ENCODE data around the gene SLC46A1. TPM values are rescaled to one million over a fixed set of nuclear protein-coding genes. Genes with fewer than 3 reads are reported as not detected.
"Not testable (repeated sequence)": the region's sequence is repeated elsewhere in the genome, so short reads cannot be mapped to it uniquely, and the experiment has no call there.

SLC46A1 gene
- polyA plus RNA-seq, 4 donors: 11.0 to 147 (median 60.8) TPM

DNA sequence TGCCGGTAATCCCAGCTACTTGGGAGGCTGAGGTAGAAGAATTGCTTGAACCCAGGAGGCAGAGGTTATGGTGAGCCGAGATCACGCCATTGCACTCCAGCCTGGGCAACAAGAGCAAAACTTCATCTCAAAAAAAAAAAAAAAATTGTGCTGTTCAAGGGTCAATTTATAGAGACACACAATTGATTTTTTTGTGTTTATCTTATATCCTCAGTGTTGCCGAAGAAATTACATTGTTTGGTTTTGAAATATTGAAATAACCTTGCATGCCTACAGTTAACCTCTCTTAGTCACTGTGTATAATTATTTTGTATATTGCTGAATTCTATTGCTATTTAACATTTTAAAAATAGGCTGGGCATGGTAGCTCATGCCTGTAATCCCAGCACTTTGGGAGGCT, 22.0 kb upstream of the SLC46A1 start:
- H3K4me1 ChIP-seq (ENCODE audit: control insufficient read depth in 3 of 3, insufficient read depth in 2 of 3, low read depth in 1 of 3, low read length in 2 of 3); H3K27ac ChIP-seq (ENCODE audit: low read depth in 1 of 3, low read length in 2 of 3); H3K27me3 ChIP-seq (ENCODE audit: control insufficient read depth in 3 of 3, insufficient read depth in 3 of 3, low read length in 3 of 3); FAIRE-seq; H3K4me3 ChIP-seq (ENCODE audit: low read depth in 1 of 3, low read length in 3 of 3); H3K36me3 ChIP-seq (ENCODE audit: control insufficient read depth in 3 of 3, insufficient read depth in 2 of 3, low read depth in 1 of 3, low read length in 3 of 3); DNase-seq; H3K9me3 ChIP-seq (ENCODE audit: control insufficient read depth in 2 of 2, insufficient read depth in 1 of 2, low read depth in 1 of 2, low read length in 1 of 2): not testable (repeated sequence)
- 52 to 70% (median 59%) methylated on average over 4 of the region's 4 CpGs for WGBS, 3 donors

DNA sequence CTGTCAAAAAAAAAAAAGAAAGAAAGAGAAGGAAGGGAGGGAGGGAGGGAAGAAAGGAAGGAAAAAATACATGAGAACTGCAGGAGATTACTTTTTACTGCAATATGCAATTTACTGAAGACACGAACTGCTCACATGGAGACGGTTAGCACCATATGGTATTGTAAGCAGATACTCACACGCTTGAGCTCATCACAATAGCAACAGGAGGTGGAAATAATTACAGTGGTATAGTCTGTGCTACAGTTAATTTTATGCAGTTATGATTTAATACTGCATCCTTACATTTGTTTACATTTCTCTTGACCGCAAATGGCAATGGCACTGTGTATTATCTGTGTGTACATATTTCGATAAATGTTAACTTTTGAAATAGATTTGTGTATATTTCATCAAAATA, 21.4 kb upstream of the SLC46A1 start:
- Histone ChIP-seq H3K27ac (ENCODE audit: low read depth in 1 of 3, low read length in 2 of 3) (no peak overlapping the region), H3K36me3 (ENCODE audit: control insufficient read depth in 3 of 3, insufficient read depth in 2 of 3, low read depth in 1 of 3, low read length in 3 of 3) (no peaks in the 10 kb centered on the region), H3K4me3 (ENCODE audit: low read depth in 1 of 3, low read length in 3 of 3) (no peak overlapping the region), H3K4me1 (ENCODE audit: control insufficient read depth in 3 of 3, insufficient read depth in 2 of 3, low read depth in 1 of 3, low read length in 2 of 3) (no peaks in the 10 kb centered on the region), H3K27me3 (ENCODE audit: control insufficient read depth in 3 of 3, insufficient read depth in 3 of 3, low read length in 3 of 3) (no peaks in the 10 kb centered on the region), H3K9me3 (ENCODE audit: control insufficient read depth in 2 of 2, insufficient read depth in 1 of 2, low read depth in 1 of 2, low read length in 1 of 2) (no peaks in the 10 kb centered on the region)
- 72 to 88% (median 86%) methylated on average over 5 of the region's 5 CpGs for WGBS, 3 donors
- no peak for DNase-seq
- no peak for FAIRE-seq

DNA sequence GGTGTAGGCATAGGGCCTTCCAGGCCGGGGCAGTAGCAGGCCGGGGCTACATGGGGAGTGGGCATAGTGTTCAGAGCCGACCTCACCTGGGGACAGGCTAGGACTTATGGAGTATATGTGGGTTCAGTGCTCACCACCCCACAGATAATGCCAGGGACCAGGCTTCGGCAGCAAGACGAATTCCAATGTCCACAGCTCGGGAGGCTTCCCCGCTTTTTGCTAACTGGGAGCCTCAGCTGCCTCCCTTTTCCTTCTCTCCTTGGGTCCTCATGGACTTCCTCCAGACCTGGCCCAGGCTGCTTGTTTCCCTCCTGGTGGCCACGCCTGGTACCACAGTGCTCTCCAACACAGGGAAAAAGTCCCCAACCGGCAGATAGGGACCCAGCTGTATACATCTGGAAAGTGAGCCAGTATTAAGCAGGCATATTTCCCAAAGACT, 20.1 kb upstream of the SLC46A1 start:
- Histone ChIP-seq H3K4me1 (ENCODE audit: control insufficient read depth in 3 of 3, insufficient read depth in 2 of 3, low read depth in 1 of 3, low read length in 2 of 3) (no peaks in the 10 kb centered on the region), H3K36me3 (ENCODE audit: control insufficient read depth in 3 of 3, insufficient read depth in 2 of 3, low read depth in 1 of 3, low read length in 3 of 3) (no peaks in the 10 kb centered on the region), H3K27me3 (ENCODE audit: control insufficient read depth in 3 of 3, insufficient read depth in 3 of 3, low read length in 3 of 3) (no peaks in the 10 kb centered on the region), H3K27ac (ENCODE audit: low read depth in 1 of 3, low read length in 2 of 3) (no peak overlapping the region), H3K9me3 (ENCODE audit: control insufficient read depth in 2 of 2, insufficient read depth in 1 of 2, low read depth in 1 of 2, low read length in 1 of 2) (no peaks in the 10 kb centered on the region), H3K4me3 (ENCODE audit: low read depth in 1 of 3, low read length in 3 of 3) (no peak overlapping the region)
- DNase-seq: peak; percentile 51 to 62
- 71 to 84% (median 80%) methylated on average over 9 of the region's 9 CpGs for WGBS, 3 donors
- FAIRE-seq: no peak

DNA sequence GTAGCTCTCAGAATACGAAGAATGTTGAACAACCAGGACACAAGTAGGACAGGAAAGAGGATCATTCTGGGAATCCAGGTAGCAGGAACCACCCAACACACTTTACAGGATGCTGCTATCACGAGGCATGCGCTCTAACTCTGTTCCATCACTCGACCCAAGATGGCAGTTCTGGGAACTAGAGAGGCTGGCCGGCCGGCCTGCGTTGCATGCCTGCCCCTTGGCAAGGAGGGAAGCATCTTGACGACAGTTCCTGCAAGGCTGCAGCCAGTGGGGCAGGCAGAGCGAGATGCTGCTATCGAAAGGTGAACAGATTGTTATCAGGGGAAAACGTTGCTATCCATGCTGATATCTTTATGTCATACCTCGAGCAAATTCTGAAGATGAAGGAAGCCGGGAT, 19.2 kb upstream of the SLC46A1 start:
- 85 to 88% (median 85%) methylated on average over 13 of the region's 13 CpGs for WGBS, 3 donors
- H3K36me3 ChIP-seq (ENCODE audit: control insufficient read depth in 3 of 3, insufficient read depth in 2 of 3, low read depth in 1 of 3, low read length in 3 of 3): no peaks in the 10 kb centered on the region
- no peak for FAIRE-seq

DNA sequence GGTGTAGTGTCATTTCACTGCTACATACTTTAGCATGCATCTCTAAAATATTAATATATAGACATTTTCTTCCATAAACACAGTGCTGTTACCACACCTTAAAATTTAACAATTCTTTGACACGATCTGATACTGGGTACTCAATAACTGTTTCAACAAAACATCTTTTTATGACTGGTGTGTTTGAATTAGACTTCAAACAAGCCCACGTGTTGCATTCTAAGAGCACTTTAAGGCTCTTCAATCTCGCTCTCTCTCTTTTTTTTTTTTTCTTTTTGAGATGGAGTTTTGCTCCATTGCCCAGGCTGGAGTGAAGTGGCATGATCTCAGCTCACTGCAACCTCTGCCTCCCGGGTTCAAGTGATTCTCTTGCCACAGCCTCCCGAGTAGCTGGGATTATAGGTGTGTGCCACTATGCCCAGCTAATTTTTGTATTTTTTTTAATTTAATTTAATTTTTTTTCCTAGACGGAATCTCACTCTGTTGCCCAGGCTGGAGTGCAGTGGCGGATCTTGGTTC, 15.8 kb upstream of the SLC46A1 start:
- 67% methylated on average over 7 of the region's 7 CpGs for WGBS, 3 donors
- no peaks in the 10 kb centered on the region for H3K36me3 ChIP-seq (ENCODE audit: control insufficient read depth in 3 of 3, insufficient read depth in 2 of 3, low read depth in 1 of 3, low read length in 3 of 3)
- H3K27ac ChIP-seq (ENCODE audit: low read depth in 1 of 3, low read length in 2 of 3): no peak overlapping the region
- H3K4me3 ChIP-seq (ENCODE audit: low read depth in 1 of 3, low read length in 3 of 3): no peak overlapping the region
- H3K9me3 ChIP-seq (ENCODE audit: control insufficient read depth in 2 of 2, insufficient read depth in 1 of 2, low read depth in 1 of 2, low read length in 1 of 2): no peaks in the 10 kb centered on the region
- no peak for FAIRE-seq
- H3K4me1 ChIP-seq (ENCODE audit: control insufficient read depth in 3 of 3, insufficient read depth in 2 of 3, low read depth in 1 of 3, low read length in 2 of 3): no peaks in the 10 kb centered on the region
- DNase-seq: no peak
- no peaks in the 10 kb centered on the region for H3K27me3 ChIP-seq (ENCODE audit: control insufficient read depth in 3 of 3, insufficient read depth in 3 of 3, low read length in 3 of 3)

More for the DNA sequence above, 19.2 kb upstream of the SLC46A1 start:
- Histone ChIP-seq H3K9me3 (ENCODE audit: control insufficient read depth in 2 of 2, insufficient read depth in 1 of 2, low read depth in 1 of 2, low read length in 1 of 2) (no peaks in the 10 kb centered on the region), H3K27ac (ENCODE audit: low read depth in 1 of 3, low read length in 2 of 3) (no peak overlapping the region), H3K4me1 (ENCODE audit: control insufficient read depth in 3 of 3, insufficient read depth in 2 of 3, low read depth in 1 of 3, low read length in 2 of 3) (no peaks in the 10 kb centered on the region), H3K4me3 (ENCODE audit: low read depth in 1 of 3, low read length in 3 of 3) (no peak overlapping the region), H3K27me3 (ENCODE audit: control insufficient read depth in 3 of 3, insufficient read depth in 3 of 3, low read length in 3 of 3) (no peaks in the 10 kb centered on the region)
- DNase-seq: no peak

DNA sequence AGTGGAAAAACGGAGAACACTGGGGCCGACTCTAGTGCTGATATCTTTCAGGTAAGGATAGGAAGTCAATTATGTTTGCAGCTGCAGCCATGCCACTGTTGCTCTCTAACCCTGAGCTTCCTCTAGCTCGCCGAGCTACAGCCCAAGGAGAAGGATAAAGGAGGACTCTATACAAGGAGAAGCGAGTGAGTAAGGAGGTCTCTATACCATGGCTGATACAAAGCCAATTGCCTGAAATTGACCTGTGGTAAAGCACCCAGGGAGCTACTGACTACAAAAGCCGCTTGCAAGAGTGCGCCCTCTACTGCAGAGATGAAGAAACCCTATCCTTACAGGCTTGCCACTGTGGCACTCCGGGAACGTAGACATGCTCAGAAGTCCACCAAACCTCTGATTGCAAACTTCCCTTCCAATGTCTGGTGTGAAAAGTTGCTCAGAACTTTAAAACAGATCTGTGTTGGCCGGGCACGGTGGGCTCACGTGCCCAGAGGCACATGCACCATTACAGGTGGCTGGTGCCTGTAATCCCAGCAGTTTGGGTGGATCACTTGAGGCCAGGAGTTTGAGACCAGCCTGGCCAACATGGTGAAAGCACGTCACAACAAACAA, 10.8 kb upstream of the SLC46A1 start:
- no peaks in the 10 kb centered on the region for H3K36me3 ChIP-seq (ENCODE audit: control insufficient read depth in 3 of 3, insufficient read depth in 2 of 3, low read depth in 1 of 3, low read length in 3 of 3)
- FAIRE-seq: no peak
- DNase-seq: peak; percentile 81 to 83

DNA sequence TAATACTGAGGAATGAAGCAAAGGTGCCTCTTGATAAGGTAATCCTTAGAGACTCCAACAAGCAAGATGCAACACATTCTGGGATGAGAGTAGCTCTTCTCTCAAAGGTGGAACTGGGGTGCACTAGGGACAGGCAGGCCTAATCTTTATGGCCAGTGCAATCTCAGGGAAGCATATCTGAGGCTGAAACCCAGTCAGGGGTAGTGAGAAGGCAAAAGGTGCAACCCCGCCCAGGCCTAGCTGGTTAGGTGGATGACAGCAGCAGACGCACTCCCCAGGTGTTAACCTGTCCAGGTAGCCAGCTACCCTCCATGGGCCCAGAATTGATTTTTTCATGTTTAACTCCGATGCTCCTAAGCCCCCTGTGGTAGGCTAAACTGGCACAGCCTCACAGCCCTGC, 9.9 kb upstream of the SLC46A1 start:
- peaks cover 0 to 14% (median 0%) of the 10 kb centered on the region in 3 donors for H3K4me1 ChIP-seq (ENCODE audit: control insufficient read depth in 3 of 3, insufficient read depth in 2 of 3, low read depth in 1 of 3, low read length in 2 of 3)
- no peaks in the 10 kb centered on the region for H3K36me3 ChIP-seq (ENCODE audit: control insufficient read depth in 3 of 3, insufficient read depth in 2 of 3, low read depth in 1 of 3, low read length in 3 of 3)
- FAIRE-seq (no peak), DNase-seq (peak; percentile 57 to 71)
- no peaks in the 10 kb centered on the region for H3K27me3 ChIP-seq (ENCODE audit: control insufficient read depth in 3 of 3, insufficient read depth in 3 of 3, low read length in 3 of 3)
- H3K4me3 ChIP-seq (ENCODE audit: low read depth in 1 of 3, low read length in 3 of 3): no peak overlapping the region
- H3K27ac ChIP-seq (ENCODE audit: low read depth in 1 of 3, low read length in 2 of 3): no peak overlapping the region
- 36 to 74% (median 48%) methylated on average over 3 of the region's 3 CpGs for WGBS, 3 donors
- no peaks in the 10 kb centered on the region for H3K9me3 ChIP-seq (ENCODE audit: control insufficient read depth in 2 of 2, insufficient read depth in 1 of 2, low read depth in 1 of 2, low read length in 1 of 2)

More for the DNA sequence above, 10.8 kb upstream of the SLC46A1 start:
- no peak overlapping the region for H3K4me3 ChIP-seq (ENCODE audit: low read depth in 1 of 3, low read length in 3 of 3)
- H3K27me3 ChIP-seq (ENCODE audit: control insufficient read depth in 3 of 3, insufficient read depth in 3 of 3, low read length in 3 of 3): no peaks in the 10 kb centered on the region
- H3K4me1 ChIP-seq (ENCODE audit: control insufficient read depth in 3 of 3, insufficient read depth in 2 of 3, low read depth in 1 of 3, low read length in 2 of 3): peaks cover 0 to 14% (median 0%) of the 10 kb centered on the region in 3 donors
- H3K9me3 ChIP-seq (ENCODE audit: control insufficient read depth in 2 of 2, insufficient read depth in 1 of 2, low read depth in 1 of 2, low read length in 1 of 2): no peaks in the 10 kb centered on the region
- 6 to 18% (median 8%) methylated on average over 13 of the region's 13 CpGs for WGBS, 3 donors
- no peak overlapping the region for H3K27ac ChIP-seq (ENCODE audit: low read depth in 1 of 3, low read length in 2 of 3)

DNA sequence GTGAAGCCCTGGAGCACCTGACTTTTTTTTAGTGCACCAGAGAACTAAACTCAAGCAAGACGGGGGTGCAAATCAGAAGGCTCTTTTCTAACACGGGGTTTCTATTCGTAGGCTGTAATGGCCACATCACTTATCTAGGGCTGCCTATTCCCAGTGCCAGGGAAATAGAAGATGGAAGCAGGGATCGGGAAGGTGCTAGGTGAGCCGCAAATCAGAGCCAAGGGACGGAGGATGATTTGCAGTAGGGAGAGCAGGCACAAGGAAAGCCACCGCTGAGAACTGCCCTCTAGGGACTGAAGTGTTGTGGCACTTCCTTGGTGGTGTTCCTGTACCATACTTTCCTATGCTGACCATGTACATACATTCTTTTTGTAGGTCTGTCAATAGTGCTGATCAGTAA, 7.8 kb upstream of the SLC46A1 start:
- Histone ChIP-seq H3K9me3 (ENCODE audit: control insufficient read depth in 2 of 2, insufficient read depth in 1 of 2, low read depth in 1 of 2, low read length in 1 of 2) (no peaks in the 10 kb centered on the region), H3K4me3 (ENCODE audit: low read depth in 1 of 3, low read length in 3 of 3) (no peak overlapping the region), H3K4me1 (ENCODE audit: control insufficient read depth in 3 of 3, insufficient read depth in 2 of 3, low read depth in 1 of 3, low read length in 2 of 3) (peaks cover 0 to 14% (median 0%) of the 10 kb centered on the region in 3 donors), H3K27ac (ENCODE audit: low read depth in 1 of 3, low read length in 2 of 3) (no peak overlapping the region), H3K36me3 (ENCODE audit: control insufficient read depth in 3 of 3, insufficient read depth in 2 of 3, low read depth in 1 of 3, low read length in 3 of 3) (no peaks in the 10 kb centered on the region), H3K27me3 (ENCODE audit: control insufficient read depth in 3 of 3, insufficient read depth in 3 of 3, low read length in 3 of 3) (no peaks in the 10 kb centered on the region)
- 61 to 75% (median 75%) methylated on average over 7 of the region's 7 CpGs for WGBS, 3 donors
- DNase-seq (no peak), FAIRE-seq (no peak)

DNA sequence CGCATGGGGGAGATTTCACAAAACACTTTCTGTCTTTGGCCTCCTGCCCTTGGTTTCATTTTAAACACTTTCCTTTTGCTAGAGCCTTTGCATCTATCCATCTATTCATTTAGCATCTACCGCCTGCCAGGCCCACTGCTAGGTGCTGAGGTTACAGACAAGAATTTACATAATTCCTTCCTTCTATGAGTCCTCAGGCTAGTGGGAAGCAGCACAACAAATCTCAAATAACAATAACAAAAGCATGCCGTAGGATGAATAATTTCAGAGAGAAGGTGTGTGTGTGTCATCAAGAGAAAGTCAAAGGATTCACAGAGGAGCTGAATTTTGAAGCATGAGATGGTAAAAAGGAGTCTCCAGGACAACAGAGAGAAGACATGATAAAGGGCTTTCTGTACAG, 6.1 kb upstream of the SLC46A1 start:
- FAIRE-seq (no peak), DNase-seq (no peak)
- Histone ChIP-seq H3K27me3 (ENCODE audit: control insufficient read depth in 3 of 3, insufficient read depth in 3 of 3, low read length in 3 of 3) (no peaks in the 10 kb centered on the region), H3K9me3 (ENCODE audit: control insufficient read depth in 2 of 2, insufficient read depth in 1 of 2, low read depth in 1 of 2, low read length in 1 of 2) (no peaks in the 10 kb centered on the region), H3K4me3 (ENCODE audit: low read depth in 1 of 3, low read length in 3 of 3) (no peak overlapping the region), H3K4me1 (ENCODE audit: control insufficient read depth in 3 of 3, insufficient read depth in 2 of 3, low read depth in 1 of 3, low read length in 2 of 3) (peaks cover 0 to 32% (median 0%) of the 10 kb centered on the region in 3 donors), H3K36me3 (ENCODE audit: control insufficient read depth in 3 of 3, insufficient read depth in 2 of 3, low read depth in 1 of 3, low read length in 3 of 3) (peaks cover 0 to 1% (median 0%) of the 10 kb centered on the region in 3 donors), H3K27ac (ENCODE audit: low read depth in 1 of 3, low read length in 2 of 3) (no peak overlapping the region)
- 78 to 92% (median 79%) methylated on average over 3 of the region's 3 CpGs for WGBS, 3 donors
